ENCODE measurements around the gene SMIM44. TPM values are rescaled to one million over a fixed set of nuclear protein-coding genes. Genes with fewer than 3 reads are reported as not detected.

Gene SMIM44
- total RNA-seq, 2 experiments from 2014 or later: not detected

DNA sequence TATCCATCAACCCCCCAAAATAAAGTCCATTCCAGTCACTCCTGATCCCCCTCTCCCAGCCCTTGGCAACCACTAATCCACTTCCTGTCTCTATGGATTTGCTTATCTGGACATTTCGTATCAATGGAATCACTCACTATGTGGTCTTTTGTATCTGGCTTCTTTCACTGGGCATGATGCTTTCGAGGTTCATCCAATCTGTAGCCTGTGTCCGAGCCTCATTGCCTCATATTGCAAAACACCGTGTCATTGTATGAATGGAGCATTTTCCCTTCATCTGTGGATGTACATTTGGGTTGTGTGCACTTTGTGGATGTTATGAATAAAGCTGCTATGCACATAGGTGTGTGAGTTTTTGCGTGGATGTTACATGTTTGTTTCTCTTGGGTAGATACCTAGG, 21.5 kb upstream of the SMIM44 start:
- DNase-seq: no peak
- H3K4me1 Mint-ChIP-seq: peaks cover 48% of the 10 kb centered on the region
- peaks cover 25% of the 10 kb centered on the region for H3K36me3 Mint-ChIP-seq (ENCODE audit: low read depth)
- CTCF ChIA-PET: interaction anchor here (0.6 to 0.7 kb wide), 4 partner anchors 8 to 204 kb away, joined by 3 to 7 read pairs (median 3); no protein-coding TSS in a partner anchor
- peak overlapping the region; percentile 88 for H3K4me3 Mint-ChIP-seq
- POLR2A ChIA-PET: interaction anchor here (1.0 to 1.9 kb wide), 2 partner anchors 12 to 50 kb away, joined by 3 to 8 read pairs; no protein-coding TSS in a partner anchor
- H3K9me3 Mint-ChIP-seq: no peaks in the 10 kb centered on the region
- no peaks in the 10 kb centered on the region for H3K27me3 Mint-ChIP-seq
- peak overlapping the region; percentile 98 for H3K27ac Mint-ChIP-seq

DNA sequence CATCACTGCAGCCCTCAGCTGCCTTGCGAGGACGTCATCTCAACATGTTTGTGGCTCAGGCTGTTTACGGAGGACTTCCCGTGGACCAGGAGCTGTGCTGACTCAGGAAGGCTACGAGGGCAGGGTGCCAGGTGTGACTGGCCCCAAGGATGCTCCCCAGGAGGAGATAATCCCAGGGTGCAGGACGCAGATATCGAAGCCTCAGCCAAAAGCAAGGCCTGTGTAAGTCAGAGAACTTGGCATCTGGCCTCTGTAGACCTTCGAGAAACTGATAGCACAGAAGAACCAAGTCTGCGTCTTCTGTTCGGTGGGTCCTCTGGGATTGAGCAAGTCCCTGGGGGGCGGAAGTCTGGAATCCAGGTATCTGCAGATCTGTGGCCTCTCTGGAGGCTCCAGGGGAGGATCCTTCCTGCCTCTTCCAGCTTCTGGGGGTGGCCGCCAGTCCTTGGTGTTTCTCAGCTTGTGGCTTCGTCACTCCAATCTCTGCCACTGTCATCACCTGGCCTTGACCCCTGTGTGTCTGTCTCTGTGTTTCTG, 19.9 kb upstream of the SMIM44 start:
- Mint-ChIP-seq H3K4me3 (no peak overlapping the region), H3K4me1 (peaks cover 44% of the 10 kb centered on the region), H3K9me3 (no peaks in the 10 kb centered on the region), H3K36me3 (ENCODE audit: low read depth) (peaks cover 14% of the 10 kb centered on the region), H3K27ac (no peak overlapping the region), H3K27me3 (no peaks in the 10 kb centered on the region)
- CTCF ChIA-PET: interaction anchor here (0.7 to 1.4 kb wide), 4 partner anchors 18 to 899 kb away, joined by 3 read pairs; no protein-coding TSS in a partner anchor
- no peak for DNase-seq
- POLR2A ChIA-PET: no interaction called here

DNA sequence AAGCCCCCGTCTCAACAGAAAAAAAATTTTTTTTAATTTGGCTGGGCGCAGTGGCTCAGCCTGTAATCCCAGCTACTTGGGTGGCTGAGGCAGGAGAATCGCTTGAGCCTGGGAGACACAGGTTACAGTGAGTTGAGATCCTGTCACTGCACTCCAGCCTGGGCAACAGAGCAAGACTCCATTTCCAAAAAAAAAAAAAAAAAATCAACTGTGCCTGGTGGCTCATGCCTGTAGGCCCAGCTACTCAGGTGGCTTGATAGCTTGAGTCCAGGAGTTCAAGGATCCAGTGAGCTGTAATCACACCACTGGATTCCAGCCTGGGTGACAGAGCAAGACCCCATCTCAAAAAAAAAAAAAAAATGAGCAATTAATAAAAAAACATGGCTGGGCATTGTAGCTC, 18.5 kb upstream of the SMIM44 start:
- Mint-ChIP-seq H3K27ac (no peak overlapping the region), H3K4me1 (peaks cover 40% of the 10 kb centered on the region), H3K4me3 (no peak overlapping the region), H3K9me3 (no peaks in the 10 kb centered on the region), H3K27me3 (no peaks in the 10 kb centered on the region), H3K36me3 (ENCODE audit: low read depth) (peaks cover 13% of the 10 kb centered on the region)
- DNase-seq: no peak
- POLR2A ChIA-PET: no interaction called here
- CTCF ChIA-PET: interaction anchor here (1.1 to 3.4 kb wide), 4 partner anchors 14 to 72 kb away, joined by 3 to 23 read pairs (median 4); partner anchors contain the start of gene SMIM44

DNA sequence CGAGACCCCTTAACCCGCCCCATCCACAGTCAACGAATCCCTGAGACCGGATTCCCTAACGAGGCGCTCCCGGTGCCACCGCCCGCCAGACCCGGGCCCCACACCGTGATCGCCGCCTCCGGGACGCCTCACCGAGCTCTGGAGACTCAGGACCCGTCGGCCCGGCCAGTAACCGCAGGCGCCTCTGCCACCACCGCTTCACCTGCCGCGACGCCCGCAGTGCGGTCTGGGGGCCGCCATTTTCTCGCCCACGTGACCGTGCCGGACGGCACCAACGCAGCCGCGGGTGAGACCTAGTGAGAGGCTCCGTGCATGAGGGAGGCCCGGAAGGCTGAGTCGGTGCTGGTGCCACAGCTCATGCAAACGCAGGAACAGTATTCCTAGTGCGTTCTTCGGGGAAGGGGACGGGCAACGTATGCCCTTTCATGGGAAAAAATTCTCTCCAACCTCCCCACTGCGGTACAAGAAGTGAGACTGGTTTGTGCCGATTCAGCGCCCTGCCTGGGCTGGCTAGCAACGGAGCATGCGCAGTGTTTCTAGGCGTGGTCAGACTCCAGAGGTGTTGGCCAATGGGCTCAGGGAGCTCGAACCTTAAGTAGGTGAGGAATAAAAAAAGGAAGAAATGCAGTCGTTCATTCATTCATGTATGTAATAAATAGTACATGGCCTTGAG, 17.3 kb upstream of the SMIM44 start, which contains the start of gene DOHH:
DOHH (minus strand) TSS at position 246 of the 673 bp plus-strand sequence. CDS start 3,860 bp downstream, outside the sequence.
- ChIA-PET CTCF (interaction anchor here (0.5 to 3.4 kb wide), 6 partner anchors 12 to 123 kb away, joined by 3 to 23 read pairs (median 4); partner anchors contain the start of gene SMIM44), POLR2A (interaction anchor here (1.0 to 1.8 kb wide), 7 partner anchors 10 to 485 kb away, joined by 3 to 8 read pairs (median 4); partner anchors contain the start of genes EEF2, MFSD12 and SMIM24)

DNA sequence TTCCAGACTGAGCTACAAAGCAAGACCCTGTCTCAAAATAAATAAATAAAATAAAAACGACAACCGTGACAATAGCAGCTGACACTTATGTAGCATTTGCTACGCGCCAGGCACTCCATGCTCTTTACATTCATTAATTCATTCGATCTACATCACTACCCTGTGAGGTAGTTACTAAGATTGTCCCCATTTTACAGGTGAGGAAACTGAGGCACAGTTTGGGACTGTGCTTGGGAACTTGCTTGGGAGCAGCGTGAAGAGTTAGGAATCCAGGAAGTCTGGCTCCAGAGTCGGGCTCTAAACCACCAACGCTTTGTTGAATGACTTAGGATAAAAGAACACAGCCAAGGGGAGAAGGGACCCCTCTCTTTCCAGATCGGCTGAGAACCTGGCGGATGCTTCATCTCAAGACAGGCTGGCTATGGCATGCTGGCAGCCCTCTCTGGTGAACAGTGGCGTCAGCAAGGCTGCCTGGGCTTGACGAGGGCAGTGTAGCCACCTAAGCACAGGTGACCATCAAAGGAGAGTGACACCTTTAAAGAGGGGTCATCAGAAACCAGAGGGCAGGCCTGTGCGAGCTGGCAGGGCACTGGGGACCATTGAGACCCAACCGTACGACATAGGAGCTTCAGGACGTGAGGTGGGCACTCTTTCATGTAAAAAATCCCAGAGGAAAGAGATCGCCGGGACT, 16.6 kb upstream of the SMIM44 start:
- H3K36me3 Mint-ChIP-seq (ENCODE audit: low read depth): peaks cover 23% of the 10 kb centered on the region
- ChIA-PET POLR2A (interaction anchor here (1.0 to 1.8 kb wide), 6 partner anchors 10 to 485 kb away, joined by 3 to 8 read pairs (median 4); partner anchors contain the start of genes EEF2, MFSD12 and SMIM24), CTCF (interaction anchor here (0.6 to 3.4 kb wide), 3 partner anchors 15 to 27 kb away, joined by 5 to 23 read pairs (median 5); no protein-coding TSS in a partner anchor)
- no peaks in the 10 kb centered on the region for H3K27me3 Mint-ChIP-seq
- no peaks in the 10 kb centered on the region for H3K9me3 Mint-ChIP-seq
- peaks cover 36% of the 10 kb centered on the region for H3K4me1 Mint-ChIP-seq
- peak overlapping the region; percentile 88 for H3K4me3 Mint-ChIP-seq
- no peak for DNase-seq
- peak overlapping the region; percentile 95 for H3K27ac Mint-ChIP-seq

More for the DNA sequence above, 17.3 kb upstream of the SMIM44 start, which contains the start of gene DOHH:
- H3K27ac Mint-ChIP-seq: peak within 1 kb of the TSS; percentile 95
- peaks cover 19% of the 10 kb centered on the region for H3K36me3 Mint-ChIP-seq (ENCODE audit: low read depth)
- DNase-seq: peak; percentile 96
- H3K9me3 Mint-ChIP-seq: no peaks in the 10 kb centered on the region
- no peaks in the 10 kb centered on the region for H3K27me3 Mint-ChIP-seq
- H3K4me1 Mint-ChIP-seq: peaks cover 36% of the 10 kb centered on the region
- H3K4me3 Mint-ChIP-seq: peak within 1 kb of the TSS; percentile 88

DNA sequence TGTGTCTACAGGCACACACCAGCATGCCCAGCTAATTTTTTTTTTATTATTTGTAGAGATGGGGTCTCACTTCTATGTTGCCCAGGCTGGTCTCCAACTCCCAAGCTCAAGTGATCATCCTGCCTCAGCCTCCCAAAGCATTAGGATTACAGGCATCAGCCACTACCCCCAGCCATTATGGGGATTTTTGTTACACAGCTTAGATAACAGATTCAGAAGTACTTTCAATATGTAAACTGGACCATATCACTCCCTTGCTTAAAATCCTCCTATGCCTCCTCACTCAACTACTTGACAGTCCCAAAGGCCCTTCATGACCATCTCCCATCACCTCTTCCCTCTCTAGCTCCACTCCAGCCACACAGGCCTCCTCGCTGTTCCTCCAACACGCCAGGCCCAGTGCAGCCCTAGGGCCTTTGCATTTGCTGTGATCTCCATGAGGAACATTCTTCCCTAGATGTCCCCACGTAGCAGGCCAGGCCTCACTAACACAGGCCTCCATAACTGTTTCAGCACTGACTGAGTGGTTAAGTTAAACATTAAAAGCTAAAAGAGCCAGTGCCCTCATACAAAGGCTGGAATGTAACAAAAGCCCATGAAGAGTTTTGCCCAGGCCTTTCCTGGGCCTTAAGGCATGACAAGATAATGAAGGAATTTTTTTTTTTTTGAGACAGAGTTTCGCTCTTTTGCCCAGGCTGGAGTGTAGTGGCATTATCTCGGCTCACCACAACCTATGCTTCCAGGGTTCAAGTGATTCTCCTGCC, 14.7 kb upstream of the SMIM44 start:
- Mint-ChIP-seq H3K27ac (no peak overlapping the region), H3K4me3 (no peak overlapping the region), H3K4me1 (peaks cover 39% of the 10 kb centered on the region), H3K9me3 (no peaks in the 10 kb centered on the region), H3K27me3 (no peaks in the 10 kb centered on the region), H3K36me3 (ENCODE audit: low read depth) (peaks cover 24% of the 10 kb centered on the region)
- POLR2A ChIA-PET: interaction anchor here (0.6 kb wide), 1 partner anchor 217 kb away, joined by 3 read pairs; no protein-coding TSS in a partner anchor
- no peak for DNase-seq
- CTCF ChIA-PET: interaction anchor here (1.1 kb wide), 1 partner anchor 68 kb away, joined by 3 read pairs; no protein-coding TSS in a partner anchor

DNA sequence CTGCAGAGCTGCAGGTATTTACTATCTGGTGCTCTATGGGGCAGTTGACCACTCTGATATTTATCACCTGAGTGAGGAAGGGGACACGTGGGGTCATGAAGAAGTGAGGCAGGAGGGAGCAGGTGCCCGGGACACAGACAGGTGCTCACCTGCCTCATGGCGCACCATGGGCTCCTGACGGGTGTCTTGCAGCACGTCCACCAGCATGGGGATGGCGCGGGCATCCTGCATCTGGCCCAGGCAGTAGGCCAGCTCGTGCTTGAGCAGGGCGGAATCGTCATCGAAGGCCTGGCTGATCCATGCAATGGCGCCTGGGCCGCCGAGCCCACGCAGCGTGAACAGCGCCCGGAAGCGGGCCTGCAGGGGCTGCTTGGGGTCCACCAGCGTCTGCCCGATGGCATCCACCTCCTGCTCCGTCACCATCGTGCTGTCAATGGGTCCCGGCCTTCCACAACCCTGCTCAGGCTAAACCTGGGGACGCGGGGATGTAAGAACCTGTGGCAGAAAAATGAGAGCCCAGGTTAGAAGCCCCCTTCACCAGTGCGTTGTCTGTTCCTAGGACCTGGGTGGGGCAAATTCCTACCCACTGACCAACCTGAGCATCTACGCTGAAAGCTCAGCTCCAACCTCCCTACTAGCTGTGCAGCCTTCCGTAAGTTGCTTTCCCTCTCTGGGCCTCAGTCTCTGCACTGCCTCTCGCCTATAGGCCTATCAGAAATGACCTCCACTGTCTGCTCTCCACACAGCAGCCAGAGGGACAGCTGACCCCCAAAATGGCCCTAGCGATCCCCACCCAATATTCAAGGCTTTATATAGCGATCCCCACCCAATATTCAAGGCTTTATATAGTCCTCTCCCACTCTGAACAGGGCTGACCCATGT, 13.4 kb upstream of the SMIM44 start:
- Mint-ChIP-seq H3K27ac (no peak overlapping the region), H3K27me3 (no peaks in the 10 kb centered on the region), H3K9me3 (no peaks in the 10 kb centered on the region), H3K36me3 (ENCODE audit: low read depth) (peaks cover 27% of the 10 kb centered on the region), H3K4me1 (peaks cover 39% of the 10 kb centered on the region), H3K4me3 (no peak overlapping the region)
- CTCF ChIA-PET: interaction anchor here (0.6 kb wide), 1 partner anchor 8 kb away, joined by 7 read pairs; no protein-coding TSS in a partner anchor
- DNase-seq: no peak
- POLR2A ChIA-PET: no interaction called here

DNA sequence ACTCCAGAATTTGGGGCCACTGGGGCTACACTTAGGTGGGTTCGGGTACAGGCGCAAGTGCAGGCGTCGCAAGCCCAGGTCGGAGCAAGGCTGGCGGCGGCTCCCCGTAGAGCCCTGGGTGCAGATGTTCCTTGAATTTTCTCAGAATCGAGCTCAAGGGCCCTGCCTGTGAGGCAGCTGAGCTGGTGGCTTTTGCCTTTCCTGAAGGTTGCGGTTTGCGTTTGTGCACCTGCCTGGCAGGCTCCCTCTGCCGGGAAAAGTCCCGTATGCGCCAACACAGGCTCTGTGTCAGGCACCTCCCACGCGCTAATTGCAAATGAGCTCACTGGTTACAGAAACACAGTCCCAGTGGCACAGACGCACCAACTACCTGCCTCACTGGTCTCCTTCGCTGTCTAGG, 11.3 kb upstream of the SMIM44 start:
- H3K9me3 Mint-ChIP-seq: no peaks in the 10 kb centered on the region
- peaks cover 27% of the 10 kb centered on the region for H3K4me1 Mint-ChIP-seq
- H3K27ac Mint-ChIP-seq: peak overlapping the region; percentile 35
- H3K4me3 Mint-ChIP-seq: no peak overlapping the region
- ChIA-PET POLR2A (interaction anchor here (0.7 to 1.0 kb wide), 4 partner anchors 12 to 544 kb away, joined by 3 to 4 read pairs (median 3); no protein-coding TSS in a partner anchor), CTCF (interaction anchor here (0.6 to 2.0 kb wide), 5 partner anchors 9 to 348 kb away, joined by 3 to 24 read pairs (median 3); partner anchors contain the start of gene MRPL54)
- peak; percentile 45 for DNase-seq
- no peaks in the 10 kb centered on the region for H3K27me3 Mint-ChIP-seq
- H3K36me3 Mint-ChIP-seq (ENCODE audit: low read depth): peaks cover 27% of the 10 kb centered on the region

DNA sequence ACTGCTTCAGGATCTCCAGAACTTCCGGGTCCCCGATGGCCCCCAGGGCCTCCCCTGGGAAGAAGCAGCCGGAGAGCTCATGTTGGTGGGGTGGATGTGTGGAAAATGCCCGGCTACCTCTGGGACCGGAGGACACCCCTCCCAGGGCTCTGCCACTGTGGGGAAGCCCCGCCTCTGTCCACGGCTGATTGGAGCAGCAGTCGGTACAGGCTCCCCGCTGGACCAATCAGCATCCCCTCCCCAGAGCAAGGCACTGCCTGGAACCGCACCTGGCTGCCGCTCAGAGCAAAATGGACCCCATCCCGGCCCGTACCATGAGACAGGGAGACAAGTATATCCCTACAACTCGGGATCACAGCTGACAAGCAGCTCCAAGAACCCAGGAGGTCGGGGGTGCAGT, 10.8 kb upstream of the SMIM44 start:
- H3K9me3 Mint-ChIP-seq: no peaks in the 10 kb centered on the region
- H3K27me3 Mint-ChIP-seq: no peaks in the 10 kb centered on the region
- H3K36me3 Mint-ChIP-seq (ENCODE audit: low read depth): peaks cover 25% of the 10 kb centered on the region
- DNase-seq: peak; percentile 45
- ChIA-PET CTCF (interaction anchor here (0.6 to 2.0 kb wide), 4 partner anchors 9 to 347 kb away, joined by 3 to 24 read pairs (median 3); no protein-coding TSS in a partner anchor), POLR2A (interaction anchor here (0.7 to 1.0 kb wide), 2 partner anchors 12 to 13 kb away, joined by 3 to 4 read pairs; no protein-coding TSS in a partner anchor)
- no peak overlapping the region for H3K27ac Mint-ChIP-seq
- H3K4me3 Mint-ChIP-seq: no peak overlapping the region
- H3K4me1 Mint-ChIP-seq: peaks cover 24% of the 10 kb centered on the region

DNA sequence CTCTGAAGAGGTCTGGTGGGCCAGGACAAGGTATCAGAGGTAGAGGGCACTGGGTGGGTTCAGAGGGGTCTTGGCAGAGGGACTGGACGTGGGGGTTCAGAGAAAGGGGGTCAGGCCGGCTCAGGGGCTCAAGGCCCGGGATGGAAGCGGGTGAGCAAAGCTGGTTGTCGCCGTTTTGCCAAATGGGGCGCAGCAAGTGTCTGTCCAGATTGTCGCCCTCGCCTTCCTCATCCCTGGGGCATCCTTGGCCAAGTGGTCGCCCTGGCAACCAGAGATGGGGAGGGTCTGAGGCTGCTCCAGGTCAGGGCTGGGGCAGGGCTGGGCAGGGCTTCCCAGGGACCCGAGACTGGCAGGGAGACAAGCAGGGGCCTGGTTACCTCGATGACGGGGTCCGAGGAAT, 10.4 kb upstream of the SMIM44 start:
- Mint-ChIP-seq H3K27ac (peak overlapping the region; percentile 26), H3K4me3 (no peak overlapping the region)

DNA sequence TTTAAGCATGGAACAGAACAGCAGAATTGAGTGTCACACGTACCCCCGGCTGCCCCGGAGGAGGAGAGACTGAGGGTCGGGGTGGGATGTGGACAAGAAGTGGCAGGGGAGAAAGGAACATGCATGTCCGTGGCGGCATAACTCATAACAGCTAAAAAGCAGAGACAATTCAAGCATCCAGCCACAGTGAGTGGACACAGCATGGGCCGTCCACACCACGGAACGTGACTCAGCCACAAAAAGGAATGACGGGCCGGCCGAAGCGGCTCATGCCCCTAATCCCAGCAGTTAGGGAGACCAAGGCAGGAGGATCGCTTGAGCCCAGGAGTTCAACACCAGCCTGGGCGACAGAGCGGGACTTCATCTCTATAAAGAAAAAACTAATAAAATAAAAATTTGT, 9.7 kb upstream of the SMIM44 start:
- ChIA-PET CTCF (no interaction called here), POLR2A (no interaction called here)
- no peaks in the 10 kb centered on the region for H3K9me3 Mint-ChIP-seq
- H3K27me3 Mint-ChIP-seq: no peaks in the 10 kb centered on the region
- no peak for DNase-seq
- peaks cover 22% of the 10 kb centered on the region for H3K36me3 Mint-ChIP-seq (ENCODE audit: low read depth)
- H3K4me3 Mint-ChIP-seq: no peak overlapping the region
- peaks cover 16% of the 10 kb centered on the region for H3K4me1 Mint-ChIP-seq
- H3K27ac Mint-ChIP-seq: no peak overlapping the region

More for the DNA sequence above, 10.4 kb upstream of the SMIM44 start:
- Mint-ChIP-seq H3K4me1 (peaks cover 20% of the 10 kb centered on the region), H3K36me3 (ENCODE audit: low read depth) (peaks cover 24% of the 10 kb centered on the region), H3K9me3 (no peaks in the 10 kb centered on the region), H3K27me3 (no peaks in the 10 kb centered on the region)
- ChIA-PET POLR2A (interaction anchor here (1.0 kb wide), 1 partner anchor 13 kb away, joined by 3 read pairs; no protein-coding TSS in a partner anchor), CTCF (interaction anchor here (0.6 to 2.0 kb wide), 2 partner anchors 9 to 347 kb away, joined by 3 to 24 read pairs; no protein-coding TSS in a partner anchor)
- no peak for DNase-seq
